Heart left ventricle (tissue), 16 donors: ENCODE data around the gene H6PD. TPM values are rescaled to one million over a fixed set of nuclear protein-coding genes. Genes with fewer than 3 reads are reported as not detected.

ENCODE experiments used
- ATAC-seq, 4 donors: fragments of 200-7000 bp; cut with Tn5 transposase; one replicate each; pipeline ENCODE4 v1.9.1; 2020 to 2022; ENCODE audit warnings: moderate library complexity in 4 of 4, mild to moderate bottlenecking in 3 of 4, moderate number of reproducible peaks in 1 of 4
- DNase-seq, 5 donors: peaks; one replicate each; pipeline ENCODE4 v3.0.0-alpha.2; 2020
- H3K27ac ChIP-seq, 12 donors: fragments of 200-600 bp; sonication (generic) in 4 of 12; one replicate each; pipeline versions ENCODE4 v1.5.0 to v1.8.0; 2016 to 2022; ENCODE audit warnings: mild to moderate bottlenecking in 2 of 12
- H3K27me3 ChIP-seq, 9 donors: fragments of 200-600 bp; sonication (generic) in 2 of 9; one replicate each; pipeline versions ENCODE4 v1.5.1 to v1.8.0; 2016 to 2022; ENCODE audit warnings: mild to moderate bottlenecking in 3 of 9
- H3K36me3 ChIP-seq, 9 donors: fragments of 200-600 bp; sonication (generic) in 2 of 9; one replicate each; pipeline versions ENCODE4 v1.5.0 to v1.8.0; 2018 to 2022; ENCODE audit warnings: mild to moderate bottlenecking in 2 of 9
- H3K4me1 ChIP-seq, 12 donors: fragments of 200-600 bp; sonication (generic) in 4 of 12; one replicate each; pipeline versions ENCODE4 v1.5.0 to v1.8.0; 2016 to 2022; ENCODE audit warnings: mild to moderate bottlenecking in 3 of 12
- H3K4me3 ChIP-seq, 12 donors: fragments of 200-600 bp; sonication (generic) in 4 of 12; one replicate each; pipeline versions ENCODE4 v1.5.0 to v1.8.0; 2017 to 2022; ENCODE audit warnings: mild to moderate bottlenecking in 9 of 12, moderate library complexity in 4 of 12
- H3K9me3 ChIP-seq, 12 donors: fragments of 200-600 bp; sonication (generic) in 4 of 12; one replicate each; pipeline versions ENCODE4 v1.5.0 to v1.8.0; 2016 to 2022; ENCODE audit warnings: mild to moderate bottlenecking in 1 of 12
- CTCF ChIP-seq, 12 donors: fragments of 200-600 bp; sonication (generic) in 4 of 12; IDR thresholded peaks; one replicate each; pipeline versions ENCODE4 v1.5.0 to v1.8.0; 2018 to 2022; ENCODE audit warnings: antibody characterized with exemption in 12 of 12, mild to moderate bottlenecking in 5 of 12
- POLR2A ChIP-seq, 2 donors: fragments of 450-650 bp; IDR thresholded peaks; one replicate each; pipeline ENCODE4 v1.6.1; 2017; ENCODE audit warnings: antibody characterized with exemption in 2 of 2, mild to moderate bottlenecking in 2 of 2, moderate library complexity in 2 of 2
- WGBS, 4 donors: extraction: QIAGEN DNeasy Blood & Tissue Kit in 2 of 4; methylation state at CpG; one replicate each; pipeline versions ENCODE4 v1.1.5 to v1.1.7; 2013 to 2018; 5-methylcytosine and 5-hydroxymethylcytosine counted together
- intact Hi-C, 10 donors: fragments of 100-400 bp; cut with DNase I; formaldehyde crosslinking; loops; one replicate each; pipeline versions ENCODE4 v1.11.1 to v1.14.2; 2022
- polyA plus RNA-seq, 2 donors: library from polyadenylated mRNA; stranded (reverse); fragments of 200-250 nt; gene quantifications; one replicate each; pipeline ENCODE4 v1.2.3, GENCODE V29; 2013
- total RNA-seq, 9 donors: library from RNA; depleted of rRNA in 2 of 9; stranded (reverse); fragments of >200 nt in 2 of 9; fragmentation: NEBNext Ultra II Directional in 3 of 9; extraction: Animal tissue kit (Norgen Biotek cat#: 25700) in 3 of 9; gene quantifications; one replicate each; pipeline versions ENCODE4 v1.1.0 to v1.2.4, GENCODE V29; 2016 to 2023
- donor health status: ischemic (EF 13 %, LVEDD 7.1; RV severe dilation, severe dysfunction).
- donor health status: healthy with polysubstance abuse.
- donor health status: DM: no; HTN: yes; CAD: no.
- donor health status: DM: no; HTN: no; CAD: no.
- donor health status: ischemic (EF 25% LVEDD 6.9; RV normal size, moderate dysfunction).
- donor health status: ischemic (EF 25% LVEDD 5.7; RV mildly dilated, moderate dysfunction).
- donor health status: healthy.
- donor health status: DM: yes; HTN: yes; CAD: no.
- donor health status: ischemic (EF 35%, LVEDD 5.7; RV mildly dilated, moderate dysfunction).
- donor health status: nonischemic (EF 11% LVEDD 7.7; RV severe dilation, severe dysfunction).
- donor health status: DM: yes; HTN: yes; CAD: no.
- donor health status: PGD.
- donor health status: ischemic (EF 29% LVEDD 5.4; RV normal size, mild dysfunction).
- donor health status: nonischemic (EF 23%, LVEDD 6.1; RV moderate dilation, normal function).

Gene H6PD
- total and polyA plus RNA-seq, 11 donors = 11.0 to 54.5 (median 26.4) TPM

GRCh38 chr1:9204156-9204720 is 30.3 kb upstream of the H6PD start:
- H3K27me3 ChIP-seq = peaks cover 0 to 77% (median 26%) of the 10 kb centered on the region in 9 donors
- intact Hi-C loops = no loop called here
- no peak overlapping the region for H3K27ac ChIP-seq
- TF ChIP-seq POLR2A (IDR thresholded peaks at IDR 0.05) = no peak
- TF ChIP-seq CTCF (IDR thresholded peaks at IDR 0.05) = no peak
- no peak for ATAC-seq
- H3K9me3 ChIP-seq = no peaks in the 10 kb centered on the region
- WGBS, 4 donors = 89 to 94% (median 92%) methylated on average over 7 of the region's 7 CpGs
- H3K4me3 ChIP-seq = no peak overlapping the region
- DNase-seq = no peak
- H3K4me1 ChIP-seq = peaks cover 0 to 22% (median 10%) of the 10 kb centered on the region in 12 donors
- H3K36me3 ChIP-seq = no peaks in the 10 kb centered on the region

- intact Hi-C loops = no loop called here
- Histone ChIP-seq H3K4me3 (no peak overlapping the region), H3K27ac (no peak overlapping the region), H3K9me3 (no peaks in the 10 kb centered on the region), H3K4me1 (peaks cover 0 to 10% (median 4%) of the 10 kb centered on the region in 12 donors), H3K27me3 (peaks cover 0 to 55% (median 17%) of the 10 kb centered on the region in 9 donors), H3K36me3 (no peaks in the 10 kb centered on the region)
- no peak for DNase-seq
- WGBS, 4 donors = 74 to 84% (median 77%) methylated on average over 5 of the region's 5 CpGs
- TF ChIP-seq POLR2A (IDR thresholded peaks at IDR 0.05) = no peak
- no peak for TF ChIP-seq CTCF (IDR thresholded peaks at IDR 0.05)
- no peak for ATAC-seq
These were observed 27.5 kb upstream of the H6PD start for GRCh38 chr1:9207086-9207485.

- DNase-seq (no peak), ATAC-seq (no peak)
- intact Hi-C loops = no loop called here
- peaks cover 0 to 3% (median 0%) of the 10 kb centered on the region in 12 donors for H3K4me1 ChIP-seq
- no peak for TF ChIP-seq POLR2A (IDR thresholded peaks at IDR 0.05)
- TF ChIP-seq CTCF (IDR thresholded peaks at IDR 0.05) = no peak
- H3K9me3 ChIP-seq = no peaks in the 10 kb centered on the region
- 93 to 96% (median 95%) methylated on average over 5 of the region's 5 CpGs for WGBS, 4 donors
- H3K27me3 ChIP-seq = peaks cover 0 to 49% (median 11%) of the 10 kb centered on the region in 9 donors
- no peak overlapping the region for H3K4me3 ChIP-seq
- no peak overlapping the region for H3K27ac ChIP-seq
- no peaks in the 10 kb centered on the region for H3K36me3 ChIP-seq
These were observed 26.9 kb upstream of the H6PD start for GRCh38 chr1:9207715-9208114.

GRCh38 chr1:9211291-9211811 is 23.2 kb upstream of the H6PD start:
- no peak for ATAC-seq
- Histone ChIP-seq H3K9me3 (no peaks in the 10 kb centered on the region), H3K27me3 (peaks cover 0 to 17% (median 0%) of the 10 kb centered on the region in 9 donors), H3K36me3 (no peaks in the 10 kb centered on the region), H3K27ac (no peak overlapping the region), H3K4me1 (no peaks in the 10 kb centered on the region), H3K4me3 (no peak overlapping the region)
- intact Hi-C loops = no loop called here
- WGBS, 4 donors = 60 to 76% (median 70%) methylated on average over 13 of the region's 13 CpGs
- no peak for DNase-seq
- TF ChIP-seq CTCF (IDR thresholded peaks at IDR 0.05) (no peak), POLR2A (IDR thresholded peaks at IDR 0.05) (no peak)
